Muscle layer of duodenum (tissue), 2 donors: ENCODE measurements around the gene KATNBL1.
"Not testable (repeated sequence)": the region's sequence is repeated elsewhere in the genome, so short reads cannot be mapped to it uniquely, and the experiment has no call there.

Experiments
- H3K27ac ChIP-seq: one replicate; pipeline ENCODE4 v1.7.0; 2013; ENCODE audit warnings: mild to moderate bottlenecking, low read length
- H3K27me3 ChIP-seq: one replicate; pipeline ENCODE4 v1.7.0; 2013; ENCODE audit warnings: low read depth, mild to moderate bottlenecking, control low read depth, low read length
- H3K36me3 ChIP-seq, 2 donors: one replicate each; pipeline ENCODE4 v1.7.0; 2013; ENCODE audit warnings: low read length in 2 of 2, control low read depth in 1 of 2, mild to moderate bottlenecking in 1 of 2; ENCODE audit not compliant: insufficient read depth in 2 of 2, control insufficient read depth in 1 of 2
- H3K4me1 ChIP-seq, 2 donors: one replicate each; pipeline ENCODE4 v1.7.0; 2013; ENCODE audit warnings: low read length in 2 of 2, mild to moderate bottlenecking in 2 of 2, control low read depth in 1 of 2, moderate library complexity in 1 of 2; ENCODE audit not compliant: insufficient read depth in 2 of 2, control insufficient read depth in 1 of 2
- H3K4me3 ChIP-seq, 2 donors: one replicate each; pipeline ENCODE4 v1.7.0; 2013; ENCODE audit warnings: low read length in 2 of 2, low read depth in 1 of 2, mild to moderate bottlenecking in 1 of 2
- H3K9me3 ChIP-seq, 2 donors: one replicate each; pipeline ENCODE4 v1.7.0; 2013; ENCODE audit warnings: low read length in 2 of 2, control low read depth in 1 of 2, mild to moderate bottlenecking in 1 of 2; ENCODE audit not compliant: control insufficient read depth in 1 of 2
- donor health status: healthy.

KATNBL1 gene

DNA sequence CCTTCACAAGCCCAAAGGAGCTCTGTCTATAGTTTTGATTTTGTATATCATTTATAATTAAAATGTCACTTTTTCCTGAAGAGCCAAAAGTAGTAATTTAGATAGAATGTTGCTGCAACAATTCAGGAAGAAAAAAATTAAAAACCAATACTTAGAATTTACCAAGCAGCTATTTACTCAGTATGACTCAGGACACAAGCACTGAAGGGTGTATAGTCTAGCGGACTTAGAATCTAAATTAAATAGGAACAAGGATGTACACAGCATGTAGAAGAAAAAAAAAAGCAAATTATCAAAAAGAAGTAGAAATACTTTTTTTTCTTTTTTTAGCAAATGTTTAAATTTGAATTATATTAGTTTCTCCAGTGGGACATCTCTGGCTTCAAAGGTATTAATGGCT lies 76.4 kb downstream of the KATNBL1 start:
- Histone ChIP-seq H3K27me3 (no peaks in the 10 kb centered on the region), H3K9me3 (no peaks in the 10 kb centered on the region), H3K4me3 (no peak overlapping the region), H3K36me3 (no peaks in the 10 kb centered on the region), H3K27ac (no peak overlapping the region), H3K4me1 (no peaks in the 10 kb centered on the region)

DNA sequence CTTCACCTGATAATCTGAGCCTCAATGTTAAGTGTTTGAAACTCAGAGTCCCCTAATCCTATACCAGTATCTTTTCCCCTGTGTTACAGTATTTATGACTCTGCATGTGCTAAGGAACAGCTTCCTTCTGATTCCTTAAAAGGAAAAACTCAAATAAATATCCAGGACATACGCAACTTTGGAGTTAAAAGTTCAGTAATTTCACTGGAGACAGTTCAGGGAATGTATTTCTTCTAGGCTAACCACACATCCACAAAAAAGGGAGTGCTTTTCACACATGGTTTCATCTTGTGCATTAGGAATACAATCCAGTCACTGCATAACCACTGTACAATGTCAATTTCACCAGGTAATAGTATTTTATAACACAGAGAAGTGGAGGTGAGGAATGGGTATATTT lies 77.0 kb downstream of the KATNBL1 start:
- Histone ChIP-seq H3K4me1 (no peaks in the 10 kb centered on the region), H3K27me3 (no peaks in the 10 kb centered on the region), H3K27ac (no peak overlapping the region), H3K9me3 (no peaks in the 10 kb centered on the region), H3K4me3 (no peak overlapping the region), H3K36me3 (no peaks in the 10 kb centered on the region)

DNA sequence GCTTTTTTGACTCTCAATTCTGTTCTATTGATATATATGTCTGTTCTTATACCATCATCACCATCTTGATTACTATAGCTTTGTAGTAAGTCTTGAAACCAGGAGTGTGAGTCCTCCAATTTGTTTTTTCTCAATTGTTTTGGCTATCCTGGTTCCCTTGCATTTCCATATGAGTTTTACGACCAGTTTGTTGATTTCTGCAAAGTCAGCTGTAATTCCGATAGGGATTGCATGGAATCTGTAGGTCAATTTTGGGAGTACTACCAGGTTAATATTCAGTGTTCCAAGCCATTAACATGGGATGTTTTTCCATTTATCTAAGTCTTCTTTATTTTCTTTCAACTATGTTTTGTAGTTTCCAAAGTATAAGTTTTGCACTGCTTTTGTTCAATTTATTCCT lies 81.0 kb downstream of the KATNBL1 start:
- Histone ChIP-seq H3K27ac (no peak overlapping the region), H3K4me1 (no peaks in the 10 kb centered on the region), H3K4me3 (no peak overlapping the region), H3K9me3 (no peaks in the 10 kb centered on the region), H3K27me3 (no peaks in the 10 kb centered on the region), H3K36me3 (no peaks in the 10 kb centered on the region)

DNA sequence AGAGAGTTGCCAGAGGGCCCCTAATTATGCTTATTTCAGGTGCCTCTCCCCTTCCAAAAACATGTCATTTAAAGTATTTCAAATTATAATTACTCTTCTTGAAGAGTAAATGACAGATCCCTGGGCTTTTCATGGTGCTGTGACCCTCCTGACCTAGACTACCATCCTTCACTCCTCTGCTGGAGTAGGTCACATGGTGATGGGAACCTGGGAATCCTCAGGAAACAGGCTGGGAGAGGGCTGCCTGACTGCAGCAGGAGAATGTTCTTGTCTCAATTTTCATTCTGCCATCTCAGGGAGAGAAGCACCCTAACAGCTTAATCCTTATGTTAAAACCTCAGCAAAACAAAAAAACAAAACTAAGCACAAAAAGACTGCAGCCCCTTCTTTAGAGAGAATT lies 83.4 kb downstream of the KATNBL1 start:
- Histone ChIP-seq H3K4me1 (no peaks in the 10 kb centered on the region), H3K27ac (no peak overlapping the region), H3K36me3 (no peaks in the 10 kb centered on the region), H3K27me3 (no peaks in the 10 kb centered on the region), H3K9me3 (no peaks in the 10 kb centered on the region), H3K4me3 (no peak overlapping the region)

DNA sequence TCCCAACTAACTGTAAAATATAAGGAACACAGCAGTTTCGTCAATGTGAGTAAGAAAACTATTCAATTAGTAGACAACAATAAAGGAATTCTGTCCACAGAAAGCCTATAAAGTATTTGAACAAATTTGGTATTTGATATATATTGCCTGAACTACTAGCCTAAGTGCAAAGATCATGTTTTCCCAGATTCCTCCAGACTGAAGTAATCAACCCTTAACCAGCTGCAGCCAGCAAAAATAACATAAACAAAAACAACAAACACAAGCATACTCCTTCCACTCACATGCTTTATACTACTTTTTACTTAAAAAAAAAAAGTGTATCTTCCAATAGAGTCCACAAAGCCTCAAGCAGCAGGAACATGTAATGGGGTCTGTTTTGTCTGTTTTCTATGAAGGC lies 84.0 kb downstream of the KATNBL1 start:
- Histone ChIP-seq H3K9me3 (no peaks in the 10 kb centered on the region), H3K27ac (no peak overlapping the region), H3K4me1 (no peaks in the 10 kb centered on the region), H3K36me3 (no peaks in the 10 kb centered on the region), H3K27me3 (no peaks in the 10 kb centered on the region), H3K4me3 (no peak overlapping the region)

DNA sequence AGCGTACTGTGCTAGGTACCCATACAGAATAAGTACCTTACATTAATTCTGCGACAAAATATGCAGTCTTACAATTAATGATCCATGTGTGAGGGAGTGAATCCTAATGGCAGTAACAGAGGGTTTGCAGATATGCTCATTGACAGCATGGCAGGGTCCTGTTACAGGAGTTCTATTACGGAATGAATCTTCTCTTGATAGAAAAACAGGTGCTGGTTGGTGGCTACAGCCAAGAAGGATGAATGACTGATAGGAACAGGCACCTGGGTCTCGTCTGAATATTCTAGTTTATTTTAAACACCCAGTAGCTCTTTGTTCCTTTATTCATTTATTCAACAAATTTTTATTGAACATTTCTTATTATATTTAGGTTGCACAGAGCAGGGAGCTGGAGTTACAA lies 85.2 kb downstream of the KATNBL1 start:
- H3K9me3 ChIP-seq = no peaks in the 10 kb centered on the region
- H3K4me1 ChIP-seq = no peaks in the 10 kb centered on the region
- H3K27me3 ChIP-seq = no peaks in the 10 kb centered on the region
- no peak overlapping the region for H3K4me3 ChIP-seq
- H3K36me3 ChIP-seq = no peaks in the 10 kb centered on the region
- H3K27ac ChIP-seq = no peak overlapping the region

DNA sequence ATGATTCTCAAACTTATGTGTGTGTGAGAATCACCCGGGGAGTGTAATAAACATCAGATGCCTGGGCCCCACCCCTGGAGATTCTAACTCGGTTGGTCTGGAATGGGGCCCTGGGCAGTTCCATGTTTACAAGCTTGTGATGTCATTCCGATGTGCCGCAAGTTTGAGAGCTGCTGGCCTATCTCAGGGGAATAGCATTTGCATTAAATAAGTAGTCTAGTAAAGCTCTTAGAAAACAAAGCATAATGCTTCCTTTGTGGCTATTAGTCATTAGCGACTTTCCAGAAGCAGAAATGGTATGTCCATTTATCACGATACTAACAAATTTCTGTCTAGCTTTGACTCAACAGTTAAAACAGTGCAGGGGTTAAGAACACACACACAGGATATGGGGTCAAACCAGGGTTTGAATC lies 87.1 kb downstream of the KATNBL1 start:
- Histone ChIP-seq H3K36me3 (no peaks in the 10 kb centered on the region), H3K4me3 (no peak overlapping the region), H3K27me3 (no peaks in the 10 kb centered on the region), H3K9me3 (no peaks in the 10 kb centered on the region), H3K4me1 (no peaks in the 10 kb centered on the region), H3K27ac (no peak overlapping the region)

DNA sequence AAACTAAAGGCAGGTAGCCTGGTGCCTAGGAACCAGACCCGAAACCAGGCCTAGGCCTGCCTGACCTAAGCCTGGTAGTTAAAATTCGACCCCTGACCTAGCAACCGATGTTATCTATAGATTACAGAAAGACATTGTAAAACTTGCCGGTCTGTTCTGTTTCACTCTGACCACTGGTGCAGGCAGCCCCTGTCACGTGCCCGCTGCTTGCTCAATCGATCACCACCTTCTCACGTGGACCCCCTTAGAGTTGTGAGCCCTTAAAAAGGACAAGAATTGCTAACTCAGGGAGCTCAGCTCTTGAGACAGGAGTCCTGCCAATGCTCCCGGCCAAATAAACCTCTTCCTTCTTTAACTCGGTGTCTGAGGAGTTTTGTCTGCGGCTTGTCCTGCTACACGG lies 88.1 kb downstream of the KATNBL1 start:
- not testable (repeated sequence) for H3K4me3 ChIP-seq, H3K36me3 ChIP-seq, H3K27ac ChIP-seq, H3K9me3 ChIP-seq, H3K4me1 ChIP-seq, H3K27me3 ChIP-seq

DNA sequence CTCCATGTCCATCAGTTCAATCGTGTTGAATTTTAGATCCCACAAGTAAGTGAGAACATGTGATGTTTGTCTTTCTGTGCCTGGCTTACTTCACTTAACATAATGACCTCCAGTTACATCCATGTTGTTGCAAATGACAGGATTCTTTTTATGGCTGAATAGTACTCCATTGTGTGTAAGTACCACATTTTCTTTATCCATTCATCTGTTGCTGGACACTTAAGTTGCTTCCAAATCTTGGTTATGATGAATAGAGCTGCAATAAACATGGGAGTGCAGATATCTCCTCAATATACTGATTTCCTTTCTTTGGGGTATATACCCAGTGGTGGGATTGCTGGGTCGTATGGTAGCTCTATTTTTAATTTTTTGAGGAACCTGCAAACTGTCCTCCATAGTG lies 89.5 kb downstream of the KATNBL1 start:
- H3K27ac ChIP-seq, H3K9me3 ChIP-seq, H3K4me3 ChIP-seq, H3K4me1 ChIP-seq, H3K27me3 ChIP-seq, H3K36me3 ChIP-seq: not testable (repeated sequence)

DNA sequence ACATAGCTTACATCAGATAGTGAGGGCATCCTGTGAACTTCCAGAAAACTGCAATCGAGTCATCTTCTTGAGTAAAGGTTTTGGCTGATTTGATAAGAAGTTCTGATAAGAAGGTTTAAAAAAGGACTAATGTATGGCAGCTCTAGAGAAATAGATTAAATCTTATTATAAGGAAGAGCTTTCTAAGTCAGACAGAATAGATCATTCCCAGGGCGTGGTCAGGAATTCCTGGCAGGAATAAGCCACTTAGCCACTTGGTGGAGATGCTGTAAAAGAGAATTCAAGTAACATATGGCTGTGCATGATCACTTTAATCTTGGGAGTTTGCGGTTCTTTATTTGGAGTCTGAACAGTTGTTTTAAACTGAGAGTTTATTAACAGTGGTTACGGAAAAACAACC lies 90.6 kb downstream of the KATNBL1 start:
- Histone ChIP-seq H3K4me1 (no peaks in the 10 kb centered on the region), H3K27ac (no peak overlapping the region), H3K9me3 (no peaks in the 10 kb centered on the region), H3K4me3 (no peak overlapping the region), H3K27me3 (no peaks in the 10 kb centered on the region), H3K36me3 (no peaks in the 10 kb centered on the region)

DNA sequence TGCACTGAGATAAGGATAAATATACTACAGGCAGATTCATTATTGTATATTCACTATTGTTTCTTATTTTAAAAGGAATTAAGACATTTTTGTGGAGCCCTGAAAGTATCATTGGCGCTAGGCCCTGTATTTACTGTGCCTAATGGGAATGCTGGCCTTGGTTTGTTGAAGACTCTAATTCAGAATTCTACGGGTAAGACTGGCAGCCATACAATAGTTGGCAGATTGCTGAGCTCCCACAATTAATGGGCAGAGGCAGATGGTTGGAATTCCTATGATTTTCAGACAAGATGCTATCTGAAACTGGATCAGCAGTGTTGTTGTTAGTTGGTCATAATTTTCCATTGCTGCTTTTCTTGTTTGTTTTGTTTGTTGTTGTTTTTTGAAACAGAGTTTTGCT lies 93.3 kb downstream of the KATNBL1 start:
- no peak overlapping the region for H3K4me3 ChIP-seq
- H3K4me1 ChIP-seq = no peaks in the 10 kb centered on the region
- no peaks in the 10 kb centered on the region for H3K27me3 ChIP-seq
- no peaks in the 10 kb centered on the region for H3K9me3 ChIP-seq
- H3K36me3 ChIP-seq = no peaks in the 10 kb centered on the region
- H3K27ac ChIP-seq = no peak overlapping the region

DNA sequence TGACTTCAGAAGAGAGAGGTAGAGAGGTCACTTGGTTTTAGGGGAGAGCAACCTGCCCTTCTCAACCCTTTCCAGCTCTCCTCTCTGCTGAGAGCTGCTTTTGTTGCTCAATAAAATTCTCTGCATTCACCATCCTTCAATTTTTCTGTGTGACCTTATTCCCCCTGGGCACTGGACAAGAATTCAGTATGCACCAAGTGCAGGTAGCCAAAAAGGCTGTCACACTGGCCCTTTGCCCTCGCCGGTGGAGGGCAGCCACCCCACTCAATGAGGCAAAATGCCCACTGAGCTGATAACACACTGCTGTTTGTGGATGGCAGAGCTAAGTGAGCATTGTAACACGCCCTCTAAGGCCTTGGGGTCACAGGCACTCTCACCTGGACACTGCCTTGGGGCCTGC lies 95.2 kb downstream of the KATNBL1 start:
- no peaks in the 10 kb centered on the region for H3K36me3 ChIP-seq
- H3K9me3 ChIP-seq = no peaks in the 10 kb centered on the region
- no peak overlapping the region for H3K4me3 ChIP-seq
- H3K4me1 ChIP-seq = no peaks in the 10 kb centered on the region
- H3K27ac ChIP-seq = no peak overlapping the region
- H3K27me3 ChIP-seq = no peaks in the 10 kb centered on the region
